ENCODE data around the gene GPHA2.

- TF ChIP-seq CTCF (IDR thresholded peaks at IDR 0.05; ENCODE audit: poor library complexity) (peak; percentile 11), EZH2phosphoT487 (IDR thresholded peaks at IDR 0.05; ENCODE audit: low read depth, severe bottlenecking, unreplicated experiment) (no peak)
Measured at GRCh38 chr11:64934682-64935358, 873 bp downstream of the GPHA2 start.

Measured in hepatocyte (in vitro differentiated cells).